ENCODE data around the gene KRR1. TPM values are rescaled to one million over a fixed set of nuclear protein-coding genes. Genes with fewer than 3 reads are reported as not detected.
"Not testable (repeated sequence)": the region's sequence is repeated elsewhere in the genome, so short reads cannot be mapped to it uniquely, and the experiment has no call there.

Gene KRR1
- total RNA-seq, 2 donors from 2014 or later, result 21.6 to 34.7 TPM

GRCh38 chr12:75528692-75529091, 17.3 kb upstream of the KRR1 start:
- H3K36me3 ChIP-seq, result no peaks in the 10 kb centered on the region
- 78% methylated on average over 2 of the region's 2 CpGs for WGBS
- H3K27ac ChIP-seq, result no peak overlapping the region
- H3K4me3 ChIP-seq, result no peak overlapping the region
- H3K9me3 ChIP-seq, result no peaks in the 10 kb centered on the region
- TF ChIP-seq POLR2A (IDR thresholded peaks at IDR 0.05), result no peak
- H3K4me1 ChIP-seq (replicated peaks), result no peaks in the 10 kb centered on the region
- no peak for DNase-seq (ENCODE audit: low spot score)
- no peaks in the 10 kb centered on the region for H3K27me3 ChIP-seq (replicated peaks; ENCODE audit: insufficient read depth)
- intact Hi-C loops (cut with DNase I), result loop anchor here (5.0 to 10.0 kb wide), 3 partner anchors 509 to 926 kb away; partner anchors contain the start of gene BBS10

GRCh38 chr12:75528272-75528671, 16.9 kb upstream of the KRR1 start:
- no peak overlapping the region for H3K4me3 ChIP-seq
- no peaks in the 10 kb centered on the region for H3K4me1 ChIP-seq (replicated peaks)
- H3K27me3 ChIP-seq (replicated peaks; ENCODE audit: insufficient read depth), result no peaks in the 10 kb centered on the region
- intact Hi-C loops (cut with DNase I), result loop anchor here (5.0 to 10.0 kb wide), 3 partner anchors 509 to 927 kb away; partner anchors contain the start of gene BBS10
- no peak for TF ChIP-seq CTCF (IDR thresholded peaks at IDR 0.05)
- TF ChIP-seq POLR2A (IDR thresholded peaks at IDR 0.05), result no peak
- no peak for TF ChIP-seq POLR2AphosphoS5 (IDR thresholded peaks at IDR 0.05)
- no peaks in the 10 kb centered on the region for H3K36me3 ChIP-seq
- no peak overlapping the region for H3K27ac ChIP-seq
- no peak for DNase-seq (ENCODE audit: low spot score)
- H3K9me3 ChIP-seq, result no peaks in the 10 kb centered on the region
- WGBS, result 71% methylated on average over 2 of the region's 2 CpGs

- no peak for DNase-seq (ENCODE audit: low spot score)
- intact Hi-C loops (cut with DNase I), result loop anchor here (5.0 to 10.0 kb wide), 3 partner anchors 510 to 928 kb away; partner anchors contain the start of gene BBS10
- whole genome bisulfite sequencing, result 32% methylated on average over 4 of the region's 4 CpGs
Measured at GRCh38 chr12:75526655-75527511, 15.5 kb upstream of the KRR1 start.

GRCh38 chr12:75525263-75525662, 13.9 kb upstream of the KRR1 start:
- Histone ChIP-seq H3K36me3 (no peaks in the 10 kb centered on the region), H3K27me3 (replicated peaks; ENCODE audit: insufficient read depth) (no peaks in the 10 kb centered on the region), H3K4me1 (replicated peaks) (no peaks in the 10 kb centered on the region), H3K27ac (no peak overlapping the region), H3K9me3 (no peaks in the 10 kb centered on the region), H3K4me3 (no peak overlapping the region)
- DNase-seq (ENCODE audit: low spot score), result no peak
- 30% methylated on average over 1 of the region's 1 CpG for WGBS
- TF ChIP-seq POLR2A (IDR thresholded peaks at IDR 0.05), result no peak
- no peak for TF ChIP-seq CTCF (IDR thresholded peaks at IDR 0.05)
- no peak for TF ChIP-seq POLR2AphosphoS5 (IDR thresholded peaks at IDR 0.05)
- intact Hi-C loops (cut with DNase I), result loop anchor here (5.0 to 10.0 kb wide), 3 partner anchors 512 to 930 kb away; partner anchors contain the start of gene BBS10

More at GRCh38 chr12:75526655-75527511, 15.5 kb upstream of the KRR1 start:
- no peaks in the 10 kb centered on the region for H3K4me1 ChIP-seq (replicated peaks)
- H3K9me3 ChIP-seq, result no peaks in the 10 kb centered on the region
- no peak overlapping the region for H3K4me3 ChIP-seq
- H3K27ac ChIP-seq, result no peak overlapping the region
- H3K27me3 ChIP-seq (replicated peaks; ENCODE audit: insufficient read depth), result no peaks in the 10 kb centered on the region
- TF ChIP-seq CTCF (IDR thresholded peaks at IDR 0.05) (peak; percentile 53 to 75 (median 64)), POLR2AphosphoS5 (IDR thresholded peaks at IDR 0.05) (no peak)
- H3K36me3 ChIP-seq, result no peaks in the 10 kb centered on the region

- intact Hi-C loops (cut with DNase I), result loop anchor here (10.0 kb wide), 1 partner anchor 933 kb away; no protein-coding TSS in a partner anchor
- not testable (repeated sequence) for H3K36me3 ChIP-seq; H3K4me3 ChIP-seq; DNase-seq (ENCODE audit: low spot score); H3K27me3 ChIP-seq (replicated peaks; ENCODE audit: insufficient read depth); H3K27ac ChIP-seq; H3K4me1 ChIP-seq (replicated peaks); H3K9me3 ChIP-seq
- WGBS, result 95% methylated on average over 5 of the region's 5 CpGs
Measured at GRCh38 chr12:75522124-75522523, 10.7 kb upstream of the KRR1 start.

GRCh38 chr12:75521224-75521623, 9.8 kb upstream of the KRR1 start:
- not testable (repeated sequence) for H3K27ac ChIP-seq; DNase-seq (ENCODE audit: low spot score); H3K4me3 ChIP-seq; H3K4me1 ChIP-seq (replicated peaks); H3K27me3 ChIP-seq (replicated peaks; ENCODE audit: insufficient read depth); H3K9me3 ChIP-seq; H3K36me3 ChIP-seq
- intact Hi-C loops (cut with DNase I), result loop anchor here (10.0 kb wide), 1 partner anchor 934 kb away; no protein-coding TSS in a partner anchor

Data from prostate gland (tissue), 2 donors.